Measurements from ENCODE around the gene SHPK.

SHPK gene

DNA sequence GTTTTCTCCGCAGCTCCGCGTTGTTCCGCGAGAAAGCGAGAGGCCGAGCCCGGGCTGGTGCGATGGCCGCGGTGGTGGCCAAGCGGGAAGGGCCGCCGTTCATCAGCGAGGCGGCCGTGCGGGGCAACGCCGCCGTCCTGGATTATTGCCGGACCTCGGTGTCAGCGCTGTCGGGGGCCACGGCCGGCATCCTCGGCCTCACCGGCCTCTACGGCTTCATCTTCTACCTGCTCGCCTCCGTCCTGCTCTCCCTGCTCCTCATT is 33.0 kb upstream of the SHPK start:
- Histone ChIP-seq H4K20me1 (ENCODE audit: insufficient read depth, low read length) (no peaks in the 10 kb centered on the region), H3F3A (ENCODE audit: insufficient read depth, low read length) (no peaks in the 10 kb centered on the region), H3K27me3 (ENCODE audit: insufficient read depth, low read length) (no peaks in the 10 kb centered on the region), H3K4me2 (ENCODE audit: low read length) (peak overlapping the region; percentile 68), H3K79me2 (ENCODE audit: insufficient read depth, low read length) (0 out of 2 replicates have a peak, but pooled peaks cover 7% of the 10 kb centered on the region), H3K9ac (ENCODE audit: low read length) (peak overlapping the region; percentile 86), H3K9me2 (ENCODE audit: low read depth, low read length) (no peaks in the 10 kb centered on the region), H3K4me3 (ENCODE audit: low read depth, low read length, poor library complexity, severe bottlenecking) (peak overlapping the region; percentile 84), H3K27ac (ENCODE audit: low read depth, low read length, poor library complexity, severe bottlenecking) (peak overlapping the region; percentile 24), H3K9me3 (ENCODE audit: low read length) (no peaks in the 10 kb centered on the region), H3K4me1 (ENCODE audit: insufficient read depth, low read length, severe bottlenecking) (peaks cover 22% of the 10 kb centered on the region), H2AFZ (ENCODE audit: low read length) (no peak overlapping the region), H3K36me3 (ENCODE audit: insufficient read depth, low read length) (no peaks in the 10 kb centered on the region; the same call in 1 of the 2 replicates)
- TF ChIP-seq, protein P1, sequence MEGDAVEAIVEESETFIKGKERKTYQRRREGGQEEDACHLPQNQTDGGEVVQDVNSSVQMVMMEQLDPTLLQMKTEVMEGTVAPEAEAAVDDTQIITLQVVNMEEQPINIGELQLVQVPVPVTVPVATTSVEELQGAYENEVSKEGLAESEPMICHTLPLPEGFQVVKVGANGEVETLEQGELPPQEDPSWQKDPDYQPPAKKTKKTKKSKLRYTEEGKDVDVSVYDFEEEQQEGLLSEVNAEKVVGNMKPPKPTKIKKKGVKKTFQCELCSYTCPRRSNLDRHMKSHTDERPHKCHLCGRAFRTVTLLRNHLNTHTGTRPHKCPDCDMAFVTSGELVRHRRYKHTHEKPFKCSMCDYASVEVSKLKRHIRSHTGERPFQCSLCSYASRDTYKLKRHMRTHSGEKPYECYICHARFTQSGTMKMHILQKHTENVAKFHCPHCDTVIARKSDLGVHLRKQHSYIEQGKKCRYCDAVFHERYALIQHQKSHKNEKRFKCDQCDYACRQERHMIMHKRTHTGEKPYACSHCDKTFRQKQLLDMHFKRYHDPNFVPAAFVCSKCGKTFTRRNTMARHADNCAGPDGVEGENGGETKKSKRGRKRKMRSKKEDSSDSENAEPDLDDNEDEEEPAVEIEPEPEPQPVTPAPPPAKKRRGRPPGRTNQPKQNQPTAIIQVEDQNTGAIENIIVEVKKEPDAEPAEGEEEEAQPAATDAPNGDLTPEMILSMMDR (IDR thresholded peaks at IDR 0.05; ENCODE audit: low read length), result no peak
- no peak for TF ChIP-seq EZH2 (IDR thresholded peaks at IDR 0.05; ENCODE audit: borderline replicate concordance, low read length)

DNA sequence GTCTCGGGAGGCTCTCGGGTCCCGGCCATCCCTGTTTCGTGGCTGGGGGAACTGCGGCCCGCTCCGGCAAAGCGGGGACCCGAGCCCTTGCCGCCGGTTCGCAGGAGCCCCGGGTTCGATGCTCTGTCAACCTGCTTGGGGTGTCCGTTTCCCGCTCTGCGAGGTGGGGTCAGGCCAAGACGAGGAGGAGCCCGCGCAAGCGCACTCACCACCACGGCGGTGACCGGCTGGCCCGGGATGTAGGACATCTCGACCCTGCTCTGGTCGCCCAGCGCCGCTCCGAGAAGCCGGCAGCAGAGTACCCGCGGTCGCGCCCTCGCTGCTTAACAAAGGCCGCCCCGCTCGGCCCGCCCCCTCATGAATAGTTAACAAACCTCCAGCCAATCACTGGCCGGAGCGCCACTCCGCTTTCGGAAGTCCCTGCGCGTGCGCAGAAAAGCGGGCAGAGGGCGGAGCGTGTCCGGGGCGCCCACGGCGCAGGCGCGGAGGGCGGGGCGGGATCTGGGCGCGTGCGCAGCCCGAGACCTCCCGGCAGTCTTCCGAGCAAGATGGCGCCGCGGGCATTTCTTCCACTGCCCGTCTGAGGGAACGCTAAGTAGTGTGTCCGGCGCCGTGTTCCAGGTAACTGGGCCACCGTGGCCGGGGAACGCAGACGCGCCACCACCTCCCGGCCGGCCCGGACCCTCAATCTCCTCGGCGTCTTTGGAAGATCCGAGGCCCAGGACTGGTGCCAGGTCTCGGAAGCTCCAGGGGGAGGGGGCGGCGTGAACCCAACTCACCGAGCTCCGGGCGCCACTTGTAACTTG is 32.4 kb upstream of the SHPK start, which contains the start of the genes EMC6 and TAX1BP3:
Gene EMC6 (plus strand): TSS at position 534 of the 806 bp plus-strand sequence. CDS start 335 bp downstream, outside the sequence.
Gene TAX1BP3 (minus strand): TSS at position 300 of the 806 bp plus-strand sequence. CDS start 52 bp downstream, at position 248.
- Histone ChIP-seq H2AFZ (ENCODE audit: low read length) (0 out of 2 replicates have a peak within 1 kb of the TSS, but pooled peaks have one; percentile 14), H3K27me3 (ENCODE audit: insufficient read depth, low read length) (no peaks in the 10 kb centered on the region), H3K9me3 (ENCODE audit: low read length) (no peaks in the 10 kb centered on the region), H3K79me2 (ENCODE audit: insufficient read depth, low read length) (0 out of 2 replicates have a peak, but pooled peaks cover 7% of the 10 kb centered on the region), H3K9ac (ENCODE audit: low read length) (peak within 1 kb of the TSS; percentile 86), H4K20me1 (ENCODE audit: insufficient read depth, low read length) (no peaks in the 10 kb centered on the region), H3F3A (ENCODE audit: insufficient read depth, low read length) (no peaks in the 10 kb centered on the region), H3K4me2 (ENCODE audit: low read length) (peak within 1 kb of the TSS; percentile 87), H3K4me3 (ENCODE audit: low read depth, low read length, poor library complexity, severe bottlenecking) (peak within 1 kb of the TSS; percentile 84), H3K4me1 (ENCODE audit: insufficient read depth, low read length, severe bottlenecking) (peaks cover 22% of the 10 kb centered on the region), H3K27ac (ENCODE audit: low read depth, low read length, poor library complexity, severe bottlenecking) (peak within 1 kb of the TSS; percentile 24), H3K36me3 (ENCODE audit: insufficient read depth, low read length) (no peaks in the 10 kb centered on the region; the same call in 1 of the 2 replicates), H3K9me2 (ENCODE audit: low read depth, low read length) (no peaks in the 10 kb centered on the region)
- TF ChIP-seq, protein P1 (IDR thresholded peaks at IDR 0.05; ENCODE audit: low read length), result no peak
- TF ChIP-seq EZH2 (IDR thresholded peaks at IDR 0.05; ENCODE audit: borderline replicate concordance, low read length), result no peak

DNA sequence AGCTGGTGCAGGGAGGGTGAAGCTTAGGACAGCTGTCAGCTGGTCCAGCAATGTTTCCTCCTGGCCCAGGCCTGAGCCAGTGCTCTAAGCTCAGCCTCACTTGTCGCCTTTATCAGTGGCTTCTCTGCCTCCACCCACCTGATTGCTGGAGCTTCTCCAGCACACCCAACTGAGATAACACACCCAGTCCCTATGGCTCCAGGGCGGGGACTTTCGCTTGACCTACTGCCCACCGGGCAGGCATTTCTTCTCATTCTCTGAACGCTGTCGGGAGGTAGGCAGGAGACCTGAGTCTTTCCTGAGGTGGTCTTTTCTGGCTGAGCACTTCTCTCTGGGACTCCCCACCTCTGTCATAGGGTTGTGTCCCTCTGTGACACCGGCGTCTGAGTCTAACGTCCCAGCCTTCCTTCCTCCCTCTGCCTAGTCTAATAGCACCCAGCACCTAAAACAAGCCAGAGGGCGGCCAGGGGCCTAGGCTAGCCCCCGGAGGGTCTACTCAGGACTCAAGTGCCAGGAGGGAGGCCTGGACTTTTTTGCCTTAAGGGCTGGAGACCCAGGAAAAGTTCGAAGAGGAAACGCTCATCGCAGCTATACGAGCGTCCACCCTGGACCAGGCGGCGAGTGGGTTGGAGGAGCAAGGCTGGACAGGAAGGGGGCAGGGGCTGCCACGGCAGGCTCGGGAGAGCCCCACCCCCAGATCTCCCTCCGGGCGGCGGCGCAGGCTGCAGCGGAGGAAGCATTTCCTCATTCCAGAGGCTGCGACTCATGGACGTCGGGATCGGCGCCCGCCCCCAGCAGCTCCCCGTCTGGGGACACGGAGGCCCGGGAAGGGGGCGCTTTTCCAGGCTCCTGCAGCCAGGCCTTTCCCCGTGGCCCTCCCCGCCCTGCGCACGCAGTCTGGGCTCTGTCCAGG is 31.6 kb upstream of the SHPK start:
- H3K4me1 ChIP-seq (ENCODE audit: insufficient read depth, low read length, severe bottlenecking), result peaks cover 22% of the 10 kb centered on the region
- 0 out of 2 replicates have a peak, but pooled peaks cover 7% of the 10 kb centered on the region for H3K79me2 ChIP-seq (ENCODE audit: insufficient read depth, low read length)
- H4K20me1 ChIP-seq (ENCODE audit: insufficient read depth, low read length), result no peaks in the 10 kb centered on the region
- no peaks in the 10 kb centered on the region for H3K27me3 ChIP-seq (ENCODE audit: insufficient read depth, low read length)
- peak overlapping the region; percentile 84 for H3K4me3 ChIP-seq (ENCODE audit: low read depth, low read length, poor library complexity, severe bottlenecking)
- H3K9ac ChIP-seq (ENCODE audit: low read length), result peak overlapping the region; percentile 69
- H3K4me2 ChIP-seq (ENCODE audit: low read length), result peak overlapping the region; percentile 87
- no peak overlapping the region for H3K27ac ChIP-seq (ENCODE audit: low read depth, low read length, poor library complexity, severe bottlenecking)
- TF ChIP-seq, protein P1 (IDR thresholded peaks at IDR 0.05; ENCODE audit: low read length), result no peak
- TF ChIP-seq EZH2 (IDR thresholded peaks at IDR 0.05; ENCODE audit: borderline replicate concordance, low read length), result no peak
- H3K36me3 ChIP-seq (ENCODE audit: insufficient read depth, low read length), result no peaks in the 10 kb centered on the region; the same call in 1 of the 2 replicates
- H3F3A ChIP-seq (ENCODE audit: insufficient read depth, low read length), result no peaks in the 10 kb centered on the region
- no peaks in the 10 kb centered on the region for H3K9me3 ChIP-seq (ENCODE audit: low read length)
- H3K9me2 ChIP-seq (ENCODE audit: low read depth, low read length), result no peaks in the 10 kb centered on the region
- 0 out of 2 replicates have a peak overlapping the region, but pooled peaks have one; percentile 14 for H2AFZ ChIP-seq (ENCODE audit: low read length)

Data from OCI-LY1 (cell line).